Fibroblast of skin of right biceps (primary cell): ENCODE measurements around the gene STAC3.

ENCODE experiments used
- DNase-seq: peaks from one replicate; pipeline ENCODE4 v3.0.0-alpha.2; 2013

The STAC3 gene

GRCh38 chr12:57254506-57255280, 3.7 kb upstream of the STAC3 start:
- no peak for DNase-seq

DNA sequence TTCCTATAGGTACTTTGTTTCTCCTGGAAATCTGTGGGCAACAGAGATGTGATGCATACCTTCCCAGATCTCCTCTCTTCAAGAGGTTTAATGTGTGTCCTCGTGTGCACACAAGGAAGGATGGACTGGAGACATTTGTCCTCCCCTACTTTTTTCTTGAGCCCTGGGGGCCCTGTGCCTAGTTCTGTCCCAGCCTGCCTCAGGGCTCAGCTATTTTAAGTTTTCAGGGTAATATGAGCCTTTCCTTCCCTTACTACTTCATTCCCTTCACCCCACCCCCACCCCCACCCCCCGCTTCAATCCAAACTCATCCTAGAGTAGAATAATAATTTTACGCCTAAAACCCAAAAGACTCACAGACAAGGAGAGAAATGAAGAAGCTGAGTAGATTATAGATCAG, 446 bp downstream of the STAC3 start:
- DNase-seq: no peak

GRCh38 chr12:57248934-57249742, 1.8 kb downstream of the STAC3 start:
- no peak for DNase-seq

GRCh38 chr12:57247041-57247440, 3.9 kb downstream of the STAC3 start:
- DNase-seq: no peak

- DNase-seq: no peak
Observed at GRCh38 chr12:57244312-57244696, 6.7 kb downstream of the STAC3 start.

DNA sequence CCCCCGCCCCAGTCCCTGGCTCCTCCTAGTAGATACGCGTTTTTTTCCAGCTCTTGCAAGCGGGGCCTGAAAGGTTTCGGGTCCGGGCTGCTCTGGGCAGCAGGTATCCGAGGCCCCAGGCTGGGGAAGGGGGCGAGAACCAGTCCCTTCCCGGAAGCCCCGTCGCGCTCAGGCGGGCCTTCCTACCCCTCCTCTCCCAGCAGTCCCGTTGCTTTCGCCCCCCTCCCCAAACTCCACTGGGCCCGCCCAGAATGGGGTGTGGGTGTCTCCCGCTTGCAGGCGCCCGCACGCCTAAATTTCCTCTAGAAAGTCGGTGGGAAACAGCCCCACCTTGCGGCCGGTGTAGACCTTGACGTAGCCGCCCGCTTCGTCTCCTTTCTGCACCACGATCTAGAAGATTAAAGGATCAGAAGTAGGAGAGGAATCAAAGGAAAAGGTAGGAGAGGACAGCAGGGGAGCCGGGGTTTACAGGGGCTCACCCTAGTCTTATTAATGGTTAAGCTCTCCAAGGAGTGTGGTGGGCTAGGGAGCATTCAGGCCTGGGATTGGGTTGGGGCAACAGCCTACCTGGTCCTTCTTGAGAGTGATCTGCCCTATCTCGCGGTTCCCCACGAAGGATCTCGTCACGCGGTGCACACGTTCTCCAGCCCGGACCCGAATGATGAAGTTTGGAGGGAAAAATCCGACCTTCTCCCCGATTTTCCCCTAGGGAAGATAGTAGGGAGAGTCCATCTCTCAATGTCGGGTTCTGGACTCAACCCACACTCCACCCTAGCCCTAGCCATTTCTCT, 7.3 kb downstream of the STAC3 start:
- peak; percentile 73 for DNase-seq

- peak; percentile 56 for DNase-seq
Observed at GRCh38 chr12:57242691-57243454, 8.1 kb downstream of the STAC3 start.

DNA sequence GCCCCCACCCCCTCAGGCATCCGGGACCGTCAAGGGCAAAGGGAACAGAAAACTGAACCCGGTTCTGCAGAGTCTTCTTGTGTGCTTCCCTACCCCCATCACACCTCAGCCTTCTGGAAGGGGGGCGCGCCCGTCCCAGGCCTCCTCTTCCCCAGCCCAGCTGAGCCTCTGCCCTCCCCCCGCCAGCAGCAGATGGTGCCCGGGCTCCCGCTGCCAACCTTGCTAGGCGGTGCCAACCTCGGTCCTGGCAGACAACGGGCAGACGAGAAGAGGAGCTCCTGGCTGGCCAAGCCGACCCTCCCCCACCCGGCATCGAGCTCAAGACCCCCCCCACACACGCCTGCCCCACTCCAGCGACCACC, 8.7 kb downstream of the STAC3 start:
- no peak for DNase-seq

DNA sequence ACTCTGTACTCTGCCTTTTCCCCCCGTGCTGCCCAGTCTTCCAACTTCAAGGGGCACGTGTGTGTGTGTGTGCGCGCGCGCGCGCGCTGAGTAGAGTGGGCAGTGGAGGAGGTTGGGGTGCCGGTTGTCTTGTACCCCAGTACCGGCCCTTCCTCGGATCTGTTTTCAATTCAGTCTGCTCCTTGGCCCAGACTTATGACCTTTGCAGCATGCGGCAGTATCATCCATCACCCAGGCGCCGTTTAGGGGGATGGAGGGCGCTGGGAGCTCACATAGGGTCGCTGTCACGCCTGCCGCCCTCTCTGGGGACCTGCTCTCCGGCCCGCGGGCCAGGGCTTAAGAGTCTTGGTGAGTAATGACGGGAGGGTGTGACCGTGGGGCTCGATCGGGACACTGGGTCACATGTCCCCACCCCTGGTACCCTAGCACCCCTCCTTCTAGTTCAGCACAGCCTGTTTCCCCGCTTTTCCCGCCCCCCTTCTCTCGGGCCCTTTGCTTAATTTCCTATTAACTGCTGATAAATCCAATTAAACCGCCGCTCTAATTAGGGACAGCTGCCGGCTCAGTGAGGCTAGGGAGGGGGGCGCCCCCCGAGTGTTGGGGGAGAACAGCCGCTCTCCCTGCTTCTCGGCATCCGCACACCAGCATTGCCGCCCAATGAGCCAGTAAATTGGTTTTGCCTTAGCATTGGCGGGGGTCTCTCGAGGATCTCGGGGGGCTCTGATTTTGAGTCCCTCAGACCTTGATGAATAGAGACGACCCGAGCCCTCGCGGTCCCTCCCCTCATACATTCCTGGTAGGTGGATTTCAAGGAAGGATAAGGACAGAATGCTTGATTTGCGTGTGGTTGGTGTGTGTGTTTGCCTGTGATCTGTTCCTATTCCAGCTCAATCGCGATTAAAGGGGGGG, 9.3 kb downstream of the STAC3 start:
- no peak for DNase-seq

GRCh38 chr12:57240926-57241401, 10.0 kb downstream of the STAC3 start:
- DNase-seq: no peak

GRCh38 chr12:57240066-57240921, 10.7 kb downstream of the STAC3 start:
- DNase-seq: peak; percentile 80

GRCh38 chr12:57239587-57240065, 11.4 kb downstream of the STAC3 start:
- no peak for DNase-seq

DNA sequence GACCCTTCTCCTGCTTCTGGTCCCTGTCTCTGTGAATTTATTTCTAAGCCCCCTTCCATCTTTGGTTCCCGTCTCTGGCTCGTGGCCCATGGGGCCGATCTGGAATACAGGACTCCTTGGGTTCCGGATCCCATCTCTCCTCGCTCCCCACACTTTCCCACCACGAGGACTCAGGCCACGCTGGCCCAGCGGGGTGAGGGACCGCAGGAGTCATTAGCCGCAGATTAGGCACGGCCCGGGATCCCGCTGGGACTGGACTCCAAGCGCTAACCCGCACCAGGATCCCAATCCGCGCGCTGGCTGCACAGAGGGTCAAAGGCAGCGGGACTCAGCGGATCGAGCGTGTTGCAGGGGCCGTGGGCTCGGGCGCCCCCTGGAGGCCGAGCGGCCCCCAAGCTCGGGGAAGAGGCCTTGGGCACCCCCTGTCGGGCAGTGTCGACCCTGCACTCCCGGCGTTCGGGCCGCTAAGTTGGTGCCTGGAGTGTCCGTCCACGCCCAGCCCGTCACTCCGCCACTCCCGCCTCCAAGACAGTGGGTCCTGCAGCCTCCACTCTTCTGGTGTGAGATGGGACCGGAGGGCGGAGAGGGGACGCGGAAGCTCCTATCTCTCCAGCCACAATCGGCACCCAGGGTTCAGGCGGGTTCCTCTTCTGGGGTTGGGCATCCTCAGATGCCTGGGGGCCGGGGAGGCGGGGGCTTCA, 12.0 kb downstream of the STAC3 start:
- peak; percentile 87 for DNase-seq

- DNase-seq: no peak
Observed at GRCh38 chr12:57237932-57238853, 12.8 kb downstream of the STAC3 start.

GRCh38 chr12:57237596-57237931, 13.4 kb downstream of the STAC3 start:
- DNase-seq: no peak

DNA sequence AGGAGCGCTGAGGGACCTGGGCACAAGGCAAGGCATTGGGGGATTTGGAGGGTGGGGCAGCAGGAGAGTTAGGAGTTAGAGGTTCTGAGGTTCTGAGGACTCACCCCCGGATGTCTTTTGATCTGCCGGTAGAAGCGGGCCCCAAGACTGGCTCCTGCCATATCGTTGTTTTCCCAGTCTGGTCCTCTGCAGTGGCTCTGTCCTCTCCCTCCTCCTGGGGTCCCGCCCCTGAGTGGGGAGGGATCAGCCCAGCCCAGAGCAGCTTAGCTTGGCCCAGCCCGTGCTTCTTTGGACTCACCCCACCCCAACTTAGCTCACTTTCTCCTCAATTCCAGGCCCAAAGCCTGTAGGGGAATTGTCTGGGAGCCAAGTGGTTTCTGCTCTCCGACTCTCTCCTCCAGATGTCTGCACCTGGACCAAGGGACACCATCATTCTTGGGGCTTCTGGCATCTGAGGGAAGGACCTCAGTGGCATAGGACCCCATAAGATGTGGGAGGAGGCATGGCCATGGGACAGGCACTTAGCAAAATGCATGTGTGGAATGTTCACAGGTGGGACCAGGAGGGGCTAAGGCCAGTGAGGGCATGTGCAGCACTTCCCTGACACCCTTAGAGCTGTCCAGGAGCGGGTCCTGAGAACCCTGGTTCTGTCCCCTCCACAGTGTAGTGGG, 13.9 kb downstream of the STAC3 start:
- no peak for DNase-seq

GRCh38 chr12:57236201-57236924, 14.6 kb downstream of the STAC3 start:
- DNase-seq: no peak
